GM21423 (cell line): ENCODE data around the gene NEU4.
"Not testable (repeated sequence)": the region's sequence is repeated elsewhere in the genome, so short reads cannot be mapped to it uniquely, and the experiment has no call there.

Source experiments
- ATAC-seq: cut with Tn5 transposase; IDR thresholded peaks from one replicate; pipeline ENCODE4 v1.9.1; 2021; ENCODE audit warnings: mild to moderate bottlenecking, moderate library complexity; ENCODE audit not compliant: unreplicated experiment

The NEU4 gene

GRCh38 chr2:241812730-241813643, 4.0 kb downstream of the NEU4 start:
- no peak for ATAC-seq

- ATAC-seq = no peak
Observed at GRCh38 chr2:241813644-241814392, 4.8 kb downstream of the NEU4 start.

GRCh38 chr2:241814393-241814642, 5.3 kb downstream of the NEU4 start:
- no peak for ATAC-seq

GRCh38 chr2:241814643-241815476, 5.9 kb downstream of the NEU4 start:
- ATAC-seq = no peak

GRCh38 chr2:241815477-241816430, 6.8 kb downstream of the NEU4 start:
- no peak for ATAC-seq

GRCh38 chr2:241816431-241817121, 7.6 kb downstream of the NEU4 start:
- ATAC-seq = no peak

GRCh38 chr2:241817126-241817820, 8.3 kb downstream of the NEU4 start:
- no peak for ATAC-seq

GRCh38 chr2:241817821-241818215, 8.8 kb downstream of the NEU4 start:
- not testable (repeated sequence) for ATAC-seq

GRCh38 chr2:241818229-241818942, 9.4 kb downstream of the NEU4 start:
- no peak for ATAC-seq

GRCh38 chr2:241818943-241819270, 9.9 kb downstream of the NEU4 start:
- no peak for ATAC-seq

GRCh38 chr2:241819947-241820624, 11.1 kb downstream of the NEU4 start:
- not testable (repeated sequence) for ATAC-seq

- no peak for ATAC-seq
Observed at GRCh38 chr2:241820625-241821384, 11.8 kb downstream of the NEU4 start.

- no peak for ATAC-seq
Observed at GRCh38 chr2:241821460-241822263, 12.7 kb downstream of the NEU4 start.

- ATAC-seq = no peak
Observed at GRCh38 chr2:241822264-241822623, 13.3 kb downstream of the NEU4 start.

GRCh38 chr2:241823531-241824437, 14.8 kb downstream of the NEU4 start:
- not testable (repeated sequence) for ATAC-seq
